Measurements from ENCODE around the gene TTBK2.

Gene TTBK2

GRCh38 chr15:42693942-42694341 is 226.6 kb downstream of the TTBK2 start:
- DNase-seq (ENCODE audit: low read depth, low spot score) = no peak

DNA sequence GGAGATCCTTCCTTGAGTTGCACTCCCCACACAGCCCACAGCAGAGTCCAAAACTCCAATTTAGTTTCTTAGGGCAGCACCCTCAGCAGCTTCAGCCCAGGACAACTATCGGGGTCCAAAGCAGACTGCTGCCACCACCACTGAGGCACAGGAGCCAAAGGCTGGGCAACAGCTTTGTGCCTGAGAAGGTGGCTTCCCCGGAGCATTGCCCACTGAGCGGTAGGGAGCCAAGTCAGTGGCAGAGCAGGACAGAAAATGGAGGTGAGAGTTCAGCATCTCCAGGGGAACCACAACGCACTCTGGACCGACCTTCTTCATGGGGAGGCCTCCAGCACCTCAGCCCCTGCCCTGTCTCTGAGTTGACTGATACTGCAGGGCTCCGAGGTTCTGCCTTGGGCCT is 227.1 kb downstream of the TTBK2 start:
- DNase-seq (ENCODE audit: low read depth, low spot score) = no peak

DNA sequence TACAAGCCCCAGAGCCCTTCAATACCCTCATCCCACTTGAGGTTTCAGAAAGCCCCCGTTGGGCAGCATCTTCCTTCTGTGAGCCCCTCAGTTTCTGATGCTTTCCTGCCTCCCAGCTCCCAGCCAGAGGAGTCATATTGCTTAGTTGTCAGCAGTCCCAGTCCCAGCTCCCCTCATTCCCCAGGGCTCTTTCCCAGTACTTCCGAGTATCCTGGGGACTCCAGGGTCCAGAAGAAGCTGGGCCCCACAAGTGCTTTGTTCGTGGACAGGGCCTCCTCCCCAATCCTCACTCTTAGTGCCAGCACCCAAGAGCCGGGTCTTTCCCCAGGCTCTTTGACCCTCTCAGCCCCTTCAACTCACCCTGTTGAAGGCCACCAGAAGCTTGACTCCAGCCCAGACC is 227.6 kb downstream of the TTBK2 start:
- no peak for DNase-seq (ENCODE audit: low read depth, low spot score)

DNA sequence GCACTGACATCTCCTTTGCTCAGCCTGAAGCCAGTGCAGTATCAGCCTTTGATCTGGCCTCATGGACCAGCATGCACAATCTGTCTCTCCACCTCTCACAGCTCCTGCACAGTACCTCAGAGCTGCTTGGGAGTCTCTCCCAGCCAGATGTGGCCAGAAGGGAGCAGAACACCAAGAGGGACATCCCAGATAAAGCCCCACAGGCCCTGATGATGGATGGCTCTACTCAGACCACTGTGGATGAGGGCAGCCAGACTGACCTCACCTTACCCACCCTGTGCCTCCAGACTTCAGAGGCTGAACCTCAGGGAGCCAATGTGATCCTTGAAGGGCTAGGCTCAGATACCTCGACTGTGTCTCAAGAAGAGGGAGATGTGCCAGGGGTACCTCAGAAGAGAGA is 228.0 kb downstream of the TTBK2 start:
- no peak for DNase-seq (ENCODE audit: low read depth, low spot score)

DNA sequence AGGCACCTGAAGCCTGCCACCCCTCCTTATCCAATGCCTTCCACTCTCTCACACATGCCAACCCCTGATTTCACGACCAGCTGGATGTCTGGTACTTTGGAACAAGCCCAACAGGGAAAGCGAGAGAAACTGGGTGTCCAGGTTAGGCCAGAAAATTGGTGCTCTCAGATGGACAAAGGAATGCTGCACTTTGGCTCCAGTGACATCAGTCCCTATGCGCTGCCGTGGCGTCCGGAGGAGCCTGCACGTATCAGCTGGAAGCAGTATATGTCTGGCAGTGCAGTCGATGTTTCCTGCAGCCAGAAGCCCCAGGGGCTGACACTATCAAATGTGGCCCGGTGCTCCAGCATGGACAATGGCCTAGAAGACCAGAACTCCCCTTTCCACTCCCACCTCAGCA is 228.8 kb downstream of the TTBK2 start:
- DNase-seq (ENCODE audit: low read depth, low spot score) = no peak

DNA sequence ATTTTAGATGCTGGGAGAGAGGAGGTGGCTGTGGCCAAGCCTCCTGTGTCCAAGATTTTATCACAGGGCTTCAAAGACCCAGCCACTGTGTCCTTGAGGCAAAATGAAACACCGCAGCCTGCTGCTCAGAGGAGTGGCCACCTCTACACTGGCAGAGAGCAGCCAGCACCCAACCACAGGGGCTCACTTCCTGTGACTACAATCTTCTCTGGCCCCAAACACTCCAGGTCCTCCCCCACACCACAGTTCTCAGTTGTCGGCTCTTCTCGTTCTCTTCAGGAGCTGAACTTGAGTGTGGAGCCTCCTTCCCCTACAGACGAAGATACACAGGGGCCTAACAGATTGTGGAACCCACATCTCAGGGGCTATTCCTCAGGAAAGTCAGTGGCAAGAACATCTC is 229.3 kb downstream of the TTBK2 start:
- no peak for DNase-seq (ENCODE audit: low read depth, low spot score)
